ENCODE results near the gene KRT77.

GRCh38 chr12:52729147-52729546 is 25.8 kb upstream of the KRT77 start:
- TF ChIP-seq CTCF (IDR thresholded peaks at IDR 0.05) (no peak), POLR2A (IDR thresholded peaks at IDR 0.05) (no peak)

Data from vagina (tissue), 2 donors.